ENCODE results near the gene DHX8. TPM values are rescaled to one million over a fixed set of nuclear protein-coding genes. Genes with fewer than 3 reads are reported as not detected.
A peak's percentile ranks its signal among the peaks of the same experiment; 100 is the strongest.

Gene DHX8
- total RNA-seq, 1 experiment from 2014 or later, result 34.5 TPM

- H3F3A ChIP-seq (ENCODE audit: low read length, unreplicated experiment), result no peaks in the 10 kb centered on the region
- no peak overlapping the region for H3K4me3 ChIP-seq (ENCODE audit: low read length)
- ChIA-PET POLR2A (ENCODE audit: unreplicated experiment) (interaction anchor here (0.6 kb wide), 1 partner anchor 110 kb away, joined by 3 read pairs; no protein-coding TSS in a partner anchor), CTCF (no interaction called here)
- no peaks in the 10 kb centered on the region for H3K9me3 ChIP-seq (ENCODE audit: low read length)
- H3K4me2 ChIP-seq (ENCODE audit: low read length), result no peak overlapping the region
- H2AFZ ChIP-seq (ENCODE audit: low read length), result 0 out of 2 replicates have a peak overlapping the region, but pooled peaks have one; percentile 38
- no peak overlapping the region for H3K27ac ChIP-seq (ENCODE audit: low read length)
- H3K36me3 ChIP-seq (ENCODE audit: low read depth, low read length), result no peaks in the 10 kb centered on the region
- no peak for ATAC-seq
- H3K9me2 ChIP-seq (replicated peaks; ENCODE audit: low read length), result no peaks in the 10 kb centered on the region
- no peaks in the 10 kb centered on the region for H3K4me1 ChIP-seq (ENCODE audit: insufficient read depth, low read length)
- BruUV-seq (replicated peaks), result no TSS peak
- intact Hi-C loops (cut with micrococcal nuclease), result no loop called here
- TF ChIP-seq, protein P1, sequence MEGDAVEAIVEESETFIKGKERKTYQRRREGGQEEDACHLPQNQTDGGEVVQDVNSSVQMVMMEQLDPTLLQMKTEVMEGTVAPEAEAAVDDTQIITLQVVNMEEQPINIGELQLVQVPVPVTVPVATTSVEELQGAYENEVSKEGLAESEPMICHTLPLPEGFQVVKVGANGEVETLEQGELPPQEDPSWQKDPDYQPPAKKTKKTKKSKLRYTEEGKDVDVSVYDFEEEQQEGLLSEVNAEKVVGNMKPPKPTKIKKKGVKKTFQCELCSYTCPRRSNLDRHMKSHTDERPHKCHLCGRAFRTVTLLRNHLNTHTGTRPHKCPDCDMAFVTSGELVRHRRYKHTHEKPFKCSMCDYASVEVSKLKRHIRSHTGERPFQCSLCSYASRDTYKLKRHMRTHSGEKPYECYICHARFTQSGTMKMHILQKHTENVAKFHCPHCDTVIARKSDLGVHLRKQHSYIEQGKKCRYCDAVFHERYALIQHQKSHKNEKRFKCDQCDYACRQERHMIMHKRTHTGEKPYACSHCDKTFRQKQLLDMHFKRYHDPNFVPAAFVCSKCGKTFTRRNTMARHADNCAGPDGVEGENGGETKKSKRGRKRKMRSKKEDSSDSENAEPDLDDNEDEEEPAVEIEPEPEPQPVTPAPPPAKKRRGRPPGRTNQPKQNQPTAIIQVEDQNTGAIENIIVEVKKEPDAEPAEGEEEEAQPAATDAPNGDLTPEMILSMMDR (conservative IDR thresholded peaks at IDR 0.05; ENCODE audit: low read depth, low read length), result no peak
- TF ChIP-seq EZH2phosphoT487 (IDR thresholded peaks at IDR 0.05; ENCODE audit: borderline replicate concordance, low read length) (no peak), EZH2 (IDR thresholded peaks at IDR 0.05; ENCODE audit: low read length, unreplicated experiment) (no peak)
- no peaks in the 10 kb centered on the region for H3K27me3 ChIP-seq (ENCODE audit: low read length)
- no peaks in the 10 kb centered on the region for H4K20me1 ChIP-seq (ENCODE audit: low read length)
- no peaks in the 10 kb centered on the region for H3K79me2 ChIP-seq (ENCODE audit: low read length)
- H3K9ac ChIP-seq (ENCODE audit: low read length), result no peak overlapping the region
- no peak for DNase-seq
These were observed 5.7 kb upstream of the DHX8 start for GRCh38 chr17:43477832-43478634.

GRCh38 chr17:43479948-43480347 is 3.8 kb upstream of the DHX8 start:
- no peak overlapping the region for H3K27ac ChIP-seq (ENCODE audit: low read length)
- H3K9me3 ChIP-seq (ENCODE audit: low read length), result no peaks in the 10 kb centered on the region
- no peak for TF ChIP-seq EZH2 (IDR thresholded peaks at IDR 0.05; ENCODE audit: low read length, unreplicated experiment)
- TF ChIP-seq, protein P1 (conservative IDR thresholded peaks at IDR 0.05; ENCODE audit: low read depth, low read length), result no peak
- TF ChIP-seq EZH2phosphoT487 (IDR thresholded peaks at IDR 0.05; ENCODE audit: borderline replicate concordance, low read length), result no peak
- no TSS peak for BruUV-seq (replicated peaks)
- H3K4me1 ChIP-seq (ENCODE audit: insufficient read depth, low read length), result peaks cover 6% of the 10 kb centered on the region; the same call in 1 of the 2 replicates
- no peak overlapping the region for H2AFZ ChIP-seq (ENCODE audit: low read length)
- no peaks in the 10 kb centered on the region; the same call in 1 of the 2 replicates for H3K36me3 ChIP-seq (ENCODE audit: low read depth, low read length)
- H3K9ac ChIP-seq (ENCODE audit: low read length), result no peak overlapping the region
- ChIA-PET CTCF (interaction anchor here (0.6 kb wide), 1 partner anchor 63 kb away, joined by 3 read pairs; no protein-coding TSS in a partner anchor), POLR2A (ENCODE audit: unreplicated experiment) (no interaction called here)
- no peaks in the 10 kb centered on the region for H4K20me1 ChIP-seq (ENCODE audit: low read length)
- H3K79me2 ChIP-seq (ENCODE audit: low read length), result peaks cover 11% of the 10 kb centered on the region
- no peaks in the 10 kb centered on the region for H3K9me2 ChIP-seq (replicated peaks; ENCODE audit: low read length)
- H3K4me3 ChIP-seq (ENCODE audit: low read length), result no peak overlapping the region
- intact Hi-C loops (cut with micrococcal nuclease), result no loop called here
- ATAC-seq, result no peak
- H3K4me2 ChIP-seq (ENCODE audit: low read length), result no peak overlapping the region
- no peaks in the 10 kb centered on the region for H3K27me3 ChIP-seq (ENCODE audit: low read length)
- H3F3A ChIP-seq (ENCODE audit: low read length, unreplicated experiment), result no peaks in the 10 kb centered on the region
- DNase-seq, result no peak
